ENCODE measurements around the gene KRI1. TPM values are rescaled to one million over a fixed set of nuclear protein-coding genes. Genes with fewer than 3 reads are reported as not detected.

Gene KRI1
- polyA plus RNA-seq, 1 experiment, result 11.3 TPM

DNA sequence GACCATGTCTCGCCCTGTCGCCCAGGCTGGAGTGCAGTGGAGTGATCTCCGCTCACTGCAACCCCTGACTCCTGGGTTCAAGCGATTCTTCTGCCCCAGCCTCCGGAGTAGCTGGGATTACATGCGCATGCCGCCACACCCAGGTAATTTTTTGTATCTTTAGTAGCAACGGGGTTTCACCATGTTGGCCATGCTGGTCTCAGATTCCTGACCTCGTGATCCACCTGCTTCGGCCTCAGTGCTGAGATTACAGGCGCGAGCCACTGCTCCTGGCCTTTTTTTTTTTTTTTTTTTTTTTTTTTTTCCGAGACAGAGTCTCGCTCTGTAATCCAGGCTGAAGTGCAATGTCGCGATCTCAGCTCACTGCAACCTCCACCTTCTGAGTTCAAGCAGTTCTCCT is 57.8 kb downstream of the KRI1 start:
- H3K27ac ChIP-seq (ENCODE audit: low read depth, low read length), result no peak overlapping the region
- TF ChIP-seq CTCF (IDR thresholded peaks at IDR 0.05; ENCODE audit: low read depth, low read length), result no peak
- ChIA-PET POLR2A (interaction anchor here (0.6 kb wide), 1 partner anchor 833 kb away, joined by 7 read pairs; the partner anchor contains the start of gene ZNF562), CTCF (interaction anchor here (0.6 to 1.9 kb wide), 5 partner anchors 9 to 192 kb away, joined by 3 to 5 read pairs (median 3); no protein-coding TSS in a partner anchor)
- peaks cover 17% of the 10 kb centered on the region for H3K27me3 ChIP-seq (ENCODE audit: control insufficient read depth, insufficient read depth, low read length)
- no peak overlapping the region for H3K4me3 ChIP-seq (ENCODE audit: low read depth, low read length)
- no peak for DNase-seq (ENCODE audit: low read depth, low spot score)
- no peaks in the 10 kb centered on the region for H3K9me3 ChIP-seq (ENCODE audit: control insufficient read depth, insufficient read depth, low read length)

GRCh38 chr19:10505583-10506229 is 60.1 kb downstream of the KRI1 start:
- no peak for DNase-seq (ENCODE audit: low read depth, low spot score)
- no peak overlapping the region for H3K27ac ChIP-seq (ENCODE audit: low read depth, low read length)
- H3K27me3 ChIP-seq (ENCODE audit: control insufficient read depth, insufficient read depth, low read length), result peaks cover 3% of the 10 kb centered on the region
- ChIA-PET POLR2A (no interaction called here), CTCF (interaction anchor here (0.5 to 1.4 kb wide), 10 partner anchors 18 to 139 kb away, joined by 3 to 6 read pairs (median 4); partner anchors contain the start of gene CDC37)
- TF ChIP-seq CTCF (IDR thresholded peaks at IDR 0.05; ENCODE audit: low read depth, low read length), result peak; percentile 81
- H3K9me3 ChIP-seq (ENCODE audit: control insufficient read depth, insufficient read depth, low read length), result no peaks in the 10 kb centered on the region; the same call in 1 of the 2 replicates
- no peak overlapping the region for H3K4me3 ChIP-seq (ENCODE audit: low read depth, low read length)

Small RNA genes lying within 50 kb of the gene (small RNA-seq; reads per million reads assigned to genes)
- not detected for gene MIR1238 (ENCODE audit: insufficient read length, low read depth)
- not detected for gene RNU7-140P (ENCODE audit: insufficient read length, low read depth)

Other genes with a start within 250 kb of the KRI1 start
- 20.8 and 30.0 TPM in 2 replicates for gene FDX2, start 250.0 kb downstream of the KRI1 start, polyA plus RNA-seq (2011; rRNA removed)
- gene RAVER1, start 232.5 kb downstream of the KRI1 start, polyA plus RNA-seq (2011; rRNA removed), result 2.2 and 4.1 TPM in 2 replicates
- 6.7 and 10.1 TPM in 2 replicates for gene ICAM3, start 226.4 kb downstream of the KRI1 start, polyA plus RNA-seq (2011; rRNA removed)
- 29.1 and 52.8 TPM in 2 replicates for gene TYK2, start 185.4 kb downstream of the KRI1 start, polyA plus RNA-seq (2011; rRNA removed)
- gene CDC37, start 162.5 kb downstream of the KRI1 start, polyA plus RNA-seq (2011; rRNA removed), result 268 and 340 TPM in 2 replicates
- 2.9 and 5.1 TPM in 2 replicates for gene PDE4A, start 145.5 kb downstream of the KRI1 start, polyA plus RNA-seq (2011; rRNA removed)
- gene KEAP1, start 62.7 kb downstream of the KRI1 start, polyA plus RNA-seq (2011; rRNA removed), result 46.7 and 64.3 TPM in 2 replicates
- gene S1PR5, start 48.6 kb downstream of the KRI1 start, polyA plus RNA-seq (2011; rRNA removed), result 0.10 and 0.11 TPM in 2 replicates
- 4.6 and 8.7 TPM in 2 replicates for gene ATG4D, start 22.1 kb downstream of the KRI1 start, polyA plus RNA-seq (2011; rRNA removed)
- 3.9 and 4.3 TPM in 2 replicates for gene CDKN2D, start 3.0 kb upstream of the KRI1 start, polyA plus RNA-seq (2011; rRNA removed)
- gene AP1M2, start 21.3 kb upstream of the KRI1 start, polyA plus RNA-seq (2011; rRNA removed), result 0.17 TPM in 1 of 2 replicates, not detected in the other
- 80.5 and 81.4 TPM in 2 replicates for gene SLC44A2, start 59.5 kb upstream of the KRI1 start, polyA plus RNA-seq (2011; rRNA removed)
- gene ILF3, start 88.3 kb upstream of the KRI1 start, polyA plus RNA-seq (2011; rRNA removed), result 143 and 155 TPM in 2 replicates
- gene QTRT1, start 135.4 kb upstream of the KRI1 start, polyA plus RNA-seq (2011; rRNA removed), result 19.5 and 25.3 TPM in 2 replicates
- gene DNM2, start 152.1 kb upstream of the KRI1 start, polyA plus RNA-seq (2011; rRNA removed), result 36.9 and 49.1 TPM in 2 replicates

All from AG04450 (cell line).